CD8-positive, alpha-beta memory T cell (primary cell): ENCODE measurements around the gene ABI3BP. TPM values are rescaled to one million over a fixed set of nuclear protein-coding genes. Genes with fewer than 3 reads are reported as not detected.
"Not testable (repeated sequence)": the region's sequence is repeated elsewhere in the genome, so short reads cannot be mapped to it uniquely, and the experiment has no call there.

Experiments used
- CTCF ChIA-PET: fragments of 350-600 bp; sonication (Branson Sonifier 250); formaldehyde crosslinking; loops from one replicate; lab custom pipeline; 2021; ENCODE audit warnings: antibody characterized with exemption; lab: Charles Lee
- POLR2A ChIA-PET: fragments of 350-600 bp; sonication (Branson Sonifier 250); formaldehyde crosslinking; loops from one replicate; lab custom pipeline; 2021; ENCODE audit warnings: antibody characterized with exemption; lab: Charles Lee
- DNase-seq, 5 donors: peaks; one replicate each; pipeline versions ENCODE4 v3.0.0 to v3.0.0-alpha.2; 2020 to 2022; ENCODE audit warnings: mixed read lengths in 1 of 5
- H3K27ac ChIP-seq: one replicate; pipeline ENCODE4 v1.7.0; 2013; ENCODE audit warnings: low read depth, mild to moderate bottlenecking, low read length, moderate library complexity
- H3K27me3 ChIP-seq: 2 replicates; pipeline ENCODE4 v1.7.0; 2013; ENCODE audit warnings: low read length, mild to moderate bottlenecking; ENCODE audit not compliant: insufficient read depth, poor library complexity, severe bottlenecking
- H3K36me3 ChIP-seq: 2 replicates; pipeline ENCODE4 v1.7.0; 2013; ENCODE audit warnings: mild to moderate bottlenecking, low read length, moderate library complexity; ENCODE audit not compliant: insufficient read depth
- H3K4me1 ChIP-seq: 2 replicates; pipeline ENCODE4 v1.7.0; 2013; ENCODE audit warnings: mild to moderate bottlenecking, low read length, moderate library complexity; ENCODE audit not compliant: insufficient read depth
- H3K4me3 ChIP-seq: 2 replicates; pipeline ENCODE4 v1.7.0; 2013; ENCODE audit warnings: mild to moderate bottlenecking, low read length
- H3K9me3 ChIP-seq: 2 replicates; pipeline ENCODE4 v1.7.0; 2013; ENCODE audit warnings: mild to moderate bottlenecking, low read length
- H3K27ac Mint-ChIP-seq, 8 donors: one replicate each; pipeline ENCODE4 v1.8.0; 2020 to 2021; ENCODE audit warnings: mixed read lengths in 8 of 8, mild to moderate bottlenecking in 6 of 8, inconsistent platforms in 3 of 8, moderate library complexity in 3 of 8
- H3K27me3 Mint-ChIP-seq, 2 donors: one replicate each; pipeline ENCODE4 v1.8.0; 2020 to 2021; ENCODE audit warnings: mixed read lengths in 2 of 2, mild to moderate bottlenecking in 1 of 2, moderate library complexity in 1 of 2
- H3K36me3 Mint-ChIP-seq, 3 donors: one replicate each; pipeline ENCODE4 v1.8.0; 2020 to 2021; ENCODE audit warnings: mixed read lengths in 3 of 3, inconsistent platforms in 1 of 3, mild to moderate bottlenecking in 1 of 3
- H3K4me1 Mint-ChIP-seq, 3 donors: one replicate each; pipeline ENCODE4 v1.8.0; 2020 to 2021; ENCODE audit warnings: mixed read lengths in 3 of 3, inconsistent platforms in 1 of 3, mild to moderate bottlenecking in 1 of 3
- H3K4me3 Mint-ChIP-seq, 7 donors: one replicate each; pipeline ENCODE4 v1.8.0; 2020 to 2021; ENCODE audit warnings: mixed read lengths in 7 of 7, mild to moderate bottlenecking in 6 of 7, moderate library complexity in 4 of 7, inconsistent platforms in 2 of 7
- H3K9me3 Mint-ChIP-seq, 5 donors: one replicate each; pipeline ENCODE4 v1.8.0; 2020 to 2022; ENCODE audit warnings: mixed read lengths in 5 of 5, mild to moderate bottlenecking in 3 of 5, moderate library complexity in 2 of 5, inconsistent platforms in 1 of 5
- polyA plus RNA-seq: library from polyadenylated mRNA; unstranded; fragments of 300-500 nt; fragmentation: Illumina TruSeq; gene quantifications from one replicate; pipeline ENCODE4 v1.2.3, GENCODE V29; 2021
- total RNA-seq, 2 experiments: library from RNA; stranded (reverse); gene quantifications; one replicate each; pipeline ENCODE4 v1.2.3, GENCODE V29; 2021

Gene ABI3BP
- total and polyA plus RNA-seq, 3 experiments from 2014 or later: not detected

GRCh38 chr3:100954199-100954935 is 38.9 kb downstream of the ABI3BP start:
- Mint-ChIP-seq H3K36me3 (no peaks in the 10 kb centered on the region), H3K4me1 (no peaks in the 10 kb centered on the region), H3K9me3 (peaks cover 0 to 4% (median 4%) of the 10 kb centered on the region in 5 donors), H3K27ac (no peak overlapping the region), H3K4me3 (no peak overlapping the region), H3K27me3 (peaks cover 0 to 6% of the 10 kb centered on the region in 2 donors)
- H3K4me1 ChIP-seq: no peaks in the 10 kb centered on the region
- no peaks in the 10 kb centered on the region for H3K9me3 ChIP-seq
- DNase-seq: no peak
- H3K36me3 ChIP-seq: no peaks in the 10 kb centered on the region
- POLR2A ChIA-PET: interaction anchor here (0.6 kb wide), 1 partner anchor 14 kb away, joined by 3 read pairs; no protein-coding TSS in a partner anchor
- CTCF ChIA-PET: no interaction called here
- H3K27ac ChIP-seq: no peak overlapping the region
- no peak overlapping the region for H3K4me3 ChIP-seq
- H3K27me3 ChIP-seq: no peaks in the 10 kb centered on the region

GRCh38 chr3:100953103-100953502 is 40.1 kb downstream of the ABI3BP start:
- CTCF ChIA-PET: no interaction called here
- POLR2A ChIA-PET: no interaction called here
- H3K4me3 Mint-ChIP-seq: no peak overlapping the region
- no peaks in the 10 kb centered on the region for H3K9me3 Mint-ChIP-seq
- Histone ChIP-seq H3K4me1 (no peaks in the 10 kb centered on the region), H3K9me3 (no peaks in the 10 kb centered on the region), H3K36me3 (no peaks in the 10 kb centered on the region), H3K4me3 (no peak overlapping the region), H3K27ac (no peak overlapping the region), H3K27me3 (no peaks in the 10 kb centered on the region)
- no peak overlapping the region for H3K27ac Mint-ChIP-seq
- peaks cover 0 to 6% of the 10 kb centered on the region in 2 donors for H3K27me3 Mint-ChIP-seq
- H3K4me1 Mint-ChIP-seq: no peaks in the 10 kb centered on the region
- no peak for DNase-seq
- H3K36me3 Mint-ChIP-seq: no peaks in the 10 kb centered on the region

- Mint-ChIP-seq H3K4me3 (no peak overlapping the region), H3K36me3 (no peaks in the 10 kb centered on the region), H3K9me3 (peaks cover 0 to 3% (median 0%) of the 10 kb centered on the region in 5 donors), H3K4me1 (no peaks in the 10 kb centered on the region), H3K27ac (no peak overlapping the region), H3K27me3 (peaks cover 0 to 8% of the 10 kb centered on the region in 2 donors)
- H3K27me3 ChIP-seq: no peaks in the 10 kb centered on the region
- no peak for DNase-seq
- H3K27ac ChIP-seq: no peak overlapping the region
- POLR2A ChIA-PET: no interaction called here
- CTCF ChIA-PET: no interaction called here
- no peaks in the 10 kb centered on the region for H3K4me1 ChIP-seq
- H3K9me3 ChIP-seq: no peaks in the 10 kb centered on the region
- H3K36me3 ChIP-seq: no peaks in the 10 kb centered on the region
- no peak overlapping the region for H3K4me3 ChIP-seq
These were observed 46.1 kb downstream of the ABI3BP start for GRCh38 chr3:100947119-100947518.

GRCh38 chr3:100946096-100946495 is 47.1 kb downstream of the ABI3BP start:
- H3K27ac ChIP-seq, H3K36me3 Mint-ChIP-seq, H3K27me3 Mint-ChIP-seq, H3K4me3 ChIP-seq, H3K9me3 ChIP-seq, H3K27me3 ChIP-seq, POLR2A ChIA-PET, CTCF ChIA-PET, H3K27ac Mint-ChIP-seq, DNase-seq, H3K4me1 ChIP-seq, H3K4me1 Mint-ChIP-seq, H3K4me3 Mint-ChIP-seq, H3K9me3 Mint-ChIP-seq, H3K36me3 ChIP-seq: not testable (repeated sequence)

GRCh38 chr3:100941451-100941850 is 51.8 kb downstream of the ABI3BP start:
- no peaks in the 10 kb centered on the region for H3K36me3 ChIP-seq
- no peak overlapping the region for H3K4me3 Mint-ChIP-seq
- H3K9me3 ChIP-seq: no peaks in the 10 kb centered on the region
- H3K27ac Mint-ChIP-seq: no peak overlapping the region
- no peaks in the 10 kb centered on the region for H3K36me3 Mint-ChIP-seq
- H3K4me3 ChIP-seq: no peak overlapping the region
- no peak overlapping the region for H3K27ac ChIP-seq
- no peaks in the 10 kb centered on the region for H3K9me3 Mint-ChIP-seq
- ChIA-PET CTCF (no interaction called here), POLR2A (no interaction called here)
- no peaks in the 10 kb centered on the region for H3K4me1 Mint-ChIP-seq
- H3K27me3 ChIP-seq: no peaks in the 10 kb centered on the region
- H3K27me3 Mint-ChIP-seq: peaks cover 0 to 14% of the 10 kb centered on the region in 2 donors
- no peak for DNase-seq
- no peaks in the 10 kb centered on the region for H3K4me1 ChIP-seq

GRCh38 chr3:100941041-100941440 is 52.2 kb downstream of the ABI3BP start:
- POLR2A ChIA-PET: interaction anchor here (0.5 kb wide), 1 partner anchor 13 kb away, joined by 3 read pairs; no protein-coding TSS in a partner anchor
- no peaks in the 10 kb centered on the region for H3K9me3 ChIP-seq
- no peaks in the 10 kb centered on the region for H3K9me3 Mint-ChIP-seq
- no peaks in the 10 kb centered on the region for H3K27me3 ChIP-seq
- no peak overlapping the region for H3K27ac ChIP-seq
- peaks cover 0 to 14% of the 10 kb centered on the region in 2 donors for H3K27me3 Mint-ChIP-seq
- H3K36me3 Mint-ChIP-seq: no peaks in the 10 kb centered on the region
- H3K27ac Mint-ChIP-seq: no peak overlapping the region
- no peak overlapping the region for H3K4me3 ChIP-seq
- CTCF ChIA-PET: interaction anchor here (0.8 kb wide), 1 partner anchor 8 kb away, joined by 3 read pairs; no protein-coding TSS in a partner anchor
- no peaks in the 10 kb centered on the region for H3K4me1 ChIP-seq
- H3K4me1 Mint-ChIP-seq: no peaks in the 10 kb centered on the region
- no peak overlapping the region for H3K4me3 Mint-ChIP-seq
- no peaks in the 10 kb centered on the region for H3K36me3 ChIP-seq
- no peak for DNase-seq

DNA sequence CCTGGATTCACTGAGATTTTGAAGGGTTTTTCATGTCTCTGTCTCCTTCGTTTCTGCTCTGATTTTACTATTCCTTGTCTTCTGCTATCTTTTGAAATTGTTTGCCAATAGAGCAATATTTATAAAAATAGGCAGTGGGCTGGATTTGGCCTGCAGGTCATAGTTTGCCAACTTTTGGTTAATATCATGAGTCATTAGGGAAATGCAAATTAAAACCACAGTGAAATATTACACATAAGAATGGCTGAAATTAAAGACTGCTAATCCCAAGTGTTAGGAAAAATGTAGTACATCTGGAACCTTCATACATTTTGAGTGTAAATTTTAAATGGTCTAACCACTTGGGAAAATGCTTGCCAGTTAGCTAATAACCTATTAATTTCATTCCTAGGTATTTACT is 56.3 kb downstream of the ABI3BP start:
- H3K27me3 Mint-ChIP-seq: peaks cover 0 to 6% of the 10 kb centered on the region in 2 donors

DNA sequence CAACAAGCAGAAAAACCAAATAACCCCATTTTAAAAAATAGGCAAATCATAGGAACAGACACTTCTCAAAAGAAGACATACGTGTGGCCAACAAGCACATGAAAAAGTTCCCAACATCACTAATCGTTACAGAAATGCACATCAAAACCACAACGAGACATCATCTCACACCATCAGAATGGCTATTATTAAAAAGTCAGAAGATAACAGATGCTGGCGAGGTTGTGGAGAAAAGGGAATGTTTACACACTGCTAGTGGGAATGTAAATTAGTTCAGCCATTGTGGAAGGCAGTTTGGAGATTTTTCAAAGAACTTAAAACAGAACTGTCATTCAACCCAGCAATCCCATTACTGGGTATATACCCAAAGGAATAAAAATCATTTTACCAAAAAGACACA is 60.7 kb downstream of the ABI3BP start:
- H3K36me3 Mint-ChIP-seq: no peaks in the 10 kb centered on the region

More for the DNA sequence above, 56.3 kb downstream of the ABI3BP start:
- no peak overlapping the region for H3K27ac ChIP-seq
- no peaks in the 10 kb centered on the region for H3K36me3 ChIP-seq
- Mint-ChIP-seq H3K4me1 (no peaks in the 10 kb centered on the region), H3K36me3 (no peaks in the 10 kb centered on the region), H3K9me3 (peaks cover 0 to 3% (median 0%) of the 10 kb centered on the region in 5 donors), H3K4me3 (no peak overlapping the region), H3K27ac (no peak overlapping the region)
- H3K4me1 ChIP-seq: no peaks in the 10 kb centered on the region
- DNase-seq: no peak
- no peaks in the 10 kb centered on the region for H3K9me3 ChIP-seq
- ChIA-PET CTCF (no interaction called here), POLR2A (no interaction called here)
- H3K27me3 ChIP-seq: no peaks in the 10 kb centered on the region
- no peak overlapping the region for H3K4me3 ChIP-seq

More for the DNA sequence above, 60.7 kb downstream of the ABI3BP start:
- Mint-ChIP-seq H3K9me3 (peaks cover 0 to 3% (median 0%) of the 10 kb centered on the region in 5 donors), H3K27ac (no peak overlapping the region), H3K27me3 (no peaks in the 10 kb centered on the region), H3K4me1 (no peaks in the 10 kb centered on the region), H3K4me3 (no peak overlapping the region)
- no peak for DNase-seq
- Histone ChIP-seq H3K9me3 (no peaks in the 10 kb centered on the region), H3K4me1 (no peaks in the 10 kb centered on the region), H3K27me3 (no peaks in the 10 kb centered on the region), H3K4me3 (no peak overlapping the region), H3K27ac (no peak overlapping the region), H3K36me3 (no peaks in the 10 kb centered on the region)
- POLR2A ChIA-PET: no interaction called here
- CTCF ChIA-PET: no interaction called here
